Measurements from ENCODE around the gene OR52D1. TPM values are rescaled to one million over a fixed set of nuclear protein-coding genes. Genes with fewer than 3 reads are reported as not detected.

The OR52D1 gene
- polyA plus RNA-seq, 1 experiment, result not detected

GRCh38 chr11:5486421-5486820, 2.1 kb upstream of the OR52D1 start:
- H3K9me3 ChIP-seq (ENCODE audit: control insufficient read depth, insufficient read depth, low read length), result no peaks in the 10 kb centered on the region
- no peak overlapping the region for H3K4me3 ChIP-seq (ENCODE audit: low read depth, low read length)
- no peak for DNase-seq (ENCODE audit: low read depth, low spot score)
- POLR2A ChIA-PET, result no interaction called here
- no peak for TF ChIP-seq CTCF (IDR thresholded peaks at IDR 0.05; ENCODE audit: low read depth, low read length)
- no peaks in the 10 kb centered on the region for H3K27me3 ChIP-seq (ENCODE audit: control insufficient read depth, insufficient read depth, low read length)
- CTCF ChIA-PET, result no interaction called here
- no peak overlapping the region for H3K27ac ChIP-seq (ENCODE audit: low read depth, low read length)

- H3K27ac ChIP-seq (ENCODE audit: low read depth, low read length), result no peak overlapping the region
- ChIA-PET POLR2A (no interaction called here), CTCF (interaction anchor here (1.0 kb wide), 1 partner anchor 13 kb away, joined by 3 read pairs; no protein-coding TSS in a partner anchor)
- no peaks in the 10 kb centered on the region for H3K27me3 ChIP-seq (ENCODE audit: control insufficient read depth, insufficient read depth, low read length)
- DNase-seq (ENCODE audit: low read depth, low spot score), result no peak
- no peak for TF ChIP-seq CTCF (IDR thresholded peaks at IDR 0.05; ENCODE audit: low read depth, low read length)
- no peak overlapping the region for H3K4me3 ChIP-seq (ENCODE audit: low read depth, low read length)
- H3K9me3 ChIP-seq (ENCODE audit: control insufficient read depth, insufficient read depth, low read length), result no peaks in the 10 kb centered on the region
These were observed 414 bp downstream of the OR52D1 start for GRCh38 chr11:5488798-5489399.

- Histone ChIP-seq H3K27me3 (ENCODE audit: control insufficient read depth, insufficient read depth, low read length) (no peaks in the 10 kb centered on the region), H3K9me3 (ENCODE audit: control insufficient read depth, insufficient read depth, low read length) (no peaks in the 10 kb centered on the region), H3K27ac (ENCODE audit: low read depth, low read length) (no peak overlapping the region), H3K4me3 (ENCODE audit: low read depth, low read length) (no peak overlapping the region)
- no peak for DNase-seq (ENCODE audit: low read depth, low spot score)
- ChIA-PET POLR2A (no interaction called here), CTCF (interaction anchor here (1.0 kb wide), 1 partner anchor 14 kb away, joined by 3 read pairs; no protein-coding TSS in a partner anchor)
- TF ChIP-seq CTCF (IDR thresholded peaks at IDR 0.05; ENCODE audit: low read depth, low read length), result no peak
These were observed 1.3 kb downstream of the OR52D1 start for GRCh38 chr11:5489576-5490357.

DNA sequence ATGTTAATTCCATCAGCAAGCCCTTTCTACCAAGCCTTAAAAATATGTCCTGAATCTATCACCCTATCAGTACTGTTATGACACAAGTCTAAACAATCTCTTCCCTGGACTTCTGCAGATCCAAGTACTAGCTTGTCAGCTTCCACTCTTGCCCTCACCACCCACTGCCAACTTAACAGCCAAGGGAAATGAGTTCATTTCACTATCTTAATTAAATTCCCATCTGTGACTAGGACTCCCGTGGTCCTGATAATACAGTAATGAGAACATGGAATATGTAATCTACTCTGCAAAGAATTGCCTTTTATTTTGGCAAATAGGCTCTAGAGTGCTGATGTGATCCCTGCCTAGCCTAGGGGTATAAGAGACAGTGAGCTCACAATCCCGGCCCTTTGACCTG, 11.2 kb downstream of the OR52D1 start:
- POLR2A ChIA-PET, result no interaction called here
- no peak for TF ChIP-seq CTCF (IDR thresholded peaks at IDR 0.05; ENCODE audit: low read depth, low read length)
- Histone ChIP-seq H3K27me3 (ENCODE audit: control insufficient read depth, insufficient read depth, low read length) (no peaks in the 10 kb centered on the region), H3K4me3 (ENCODE audit: low read depth, low read length) (no peak overlapping the region), H3K27ac (ENCODE audit: low read depth, low read length) (no peak overlapping the region), H3K9me3 (ENCODE audit: control insufficient read depth, insufficient read depth, low read length) (no peaks in the 10 kb centered on the region)
- CTCF ChIA-PET, result no interaction called here
- DNase-seq (ENCODE audit: low read depth, low spot score), result no peak

GRCh38 chr11:5500393-5500801, 11.9 kb downstream of the OR52D1 start:
- CTCF ChIA-PET, result no interaction called here

More at GRCh38 chr11:5500393-5500801, 11.9 kb downstream of the OR52D1 start:
- H3K27me3 ChIP-seq (ENCODE audit: control insufficient read depth, insufficient read depth, low read length), result no peaks in the 10 kb centered on the region
- no peak overlapping the region for H3K27ac ChIP-seq (ENCODE audit: low read depth, low read length)
- no peaks in the 10 kb centered on the region for H3K9me3 ChIP-seq (ENCODE audit: control insufficient read depth, insufficient read depth, low read length)
- DNase-seq (ENCODE audit: low read depth, low spot score), result no peak
- no peak for TF ChIP-seq CTCF (IDR thresholded peaks at IDR 0.05; ENCODE audit: low read depth, low read length)
- no peak overlapping the region for H3K4me3 ChIP-seq (ENCODE audit: low read depth, low read length)
- POLR2A ChIA-PET, result no interaction called here
